A549 (cell line): ENCODE data around the gene ZHX3. TPM values are rescaled to one million over a fixed set of nuclear protein-coding genes. Genes with fewer than 3 reads are reported as not detected.

Experiments used
- ATAC-seq, 2 experiments: fragments of 200-7000 bp in 1 of 2; fragments of >200 bp in 1 of 2; cut with Nextera tagmentation in 1 of 2; cut with Tn5 transposase in 1 of 2; 3 replicates each; pipeline versions ENCODE4 v1.8.0 to v1.9.1; 2018 to 2020; ENCODE audit warnings: mild to moderate bottlenecking in 1 of 2, moderate library complexity in 1 of 2
- CTCF ChIA-PET: fragments of 300-600 bp; sonication (Branson Sonifier 250); formaldehyde crosslinking; extraction: SDS; loops from one replicate; lab custom pipeline; 2021; ENCODE audit warnings: antibody characterized with exemption, inconsistent platforms; lab: Yijun Ruan, JAX
- POLR2A ChIA-PET: fragments of 350-600 bp; formaldehyde crosslinking; extraction: SDS; loops from one replicate; lab custom pipeline; 2021; ENCODE audit warnings: antibody characterized with exemption, inconsistent platforms; lab: Yijun Ruan, JAX
- DNase-seq, 2 experiments: peaks; one replicate each; pipeline versions ENCODE4 v3.0.0 to v3.0.0-alpha.2; 2011 to 2016; ENCODE audit warnings: low read depth in 1 of 2, low spot score in 1 of 2
- FAIRE-seq: peaks from 2 replicates; lab custom pipeline; 2011; peaks lifted over from hg19 to GRCh38; lab: Jason Lieb, UNC
- H3K27ac ChIP-seq, 2 experiments: fragments of >200 bp; sonication (Bioruptor Twin); formaldehyde crosslinking; 3 replicates each; pipeline ENCODE4 v1.5.1; 2016 to 2017
- H3K4me1 ChIP-seq: fragments of >200 bp; sonication (Bioruptor Twin); formaldehyde crosslinking; 3 replicates; pipeline ENCODE4 v1.6.1; 2016
- H3K4me2 ChIP-seq: fragments of >200 bp; sonication (Bioruptor Twin); formaldehyde crosslinking; 3 replicates; pipeline ENCODE4 v1.6.1; 2016
- H3K4me3 ChIP-seq: fragments of >200 bp; sonication (Bioruptor Twin); formaldehyde crosslinking; 3 replicates; pipeline ENCODE4 v1.5.1; 2016
- H3K9me3 ChIP-seq: fragments of >200 bp; sonication (Bioruptor Twin); formaldehyde crosslinking; 3 replicates; pipeline ENCODE4 v1.6.1; 2016
- EHF ChIP-seq: fragments of 250-450 bp; sonication (Bioruptor Pico); IDR thresholded peaks from 2 replicates; pipeline ENCODE4 v1.5.0; 2020; ENCODE audit warnings: mild to moderate bottlenecking
- FOSL2 ChIP-seq, 2 experiments: fragments of 450-650 bp in 1 of 2; fragments of >200 bp in 1 of 2; sonication (Bioruptor Twin) in 1 of 2; formaldehyde crosslinking; IDR thresholded peaks; 2 replicates each; pipeline versions ENCODE4 v1.5.0 to v1.6.1; 2016 to 2020; ENCODE audit warnings: mild to moderate bottlenecking in 1 of 2, moderate library complexity in 1 of 2
- FOXS1 ChIP-seq: fragments of 250-450 bp; sonication (Bioruptor Pico); IDR thresholded peaks from 2 replicates; pipeline ENCODE4 v1.5.0; 2020; ENCODE audit warnings: mild to moderate bottlenecking, moderate library complexity
- HDAC2 ChIP-seq: fragments of 200-600 bp; sonication (generic); IDR thresholded peaks from 2 replicates; pipeline ENCODE4 v1.6.1; 2016
- HES2 ChIP-seq: fragments of >200 bp; sonication (Bioruptor Twin); formaldehyde crosslinking; IDR thresholded peaks from 2 replicates; pipeline ENCODE4 v1.6.1; 2016
- HEYL ChIP-seq: fragments of 250-450 bp; sonication (Bioruptor Pico); IDR thresholded peaks from 2 replicates; pipeline ENCODE4 v1.8.0; 2021; ENCODE audit warnings: mild to moderate bottlenecking, moderate library complexity
- HMGXB4 ChIP-seq: fragments of 250-450 bp; sonication (Bioruptor Pico); IDR thresholded peaks from 2 replicates; pipeline ENCODE4 v1.5.0; 2021; ENCODE audit warnings: mild to moderate bottlenecking, moderate library complexity, borderline replicate concordance
- HOXA7 ChIP-seq: fragments of 250-450 bp; sonication (Bioruptor Pico); IDR thresholded peaks from 2 replicates; pipeline ENCODE4 v1.5.0; 2020; ENCODE audit warnings: mild to moderate bottlenecking, moderate library complexity
- HOXB5 ChIP-seq: fragments of 250-450 bp; sonication (Bioruptor Pico); IDR thresholded peaks from 2 replicates; pipeline ENCODE4 v1.5.0; 2020; ENCODE audit warnings: mild to moderate bottlenecking, moderate library complexity
- JUN ChIP-seq, 2 experiments: fragments of >200 bp; sonication (Bioruptor Twin); formaldehyde crosslinking; IDR thresholded peaks; 2 replicates in 1 of 2; 3 replicates in 1 of 2; pipeline ENCODE4 v1.6.1; 2016 to 2017
- KDM5A ChIP-seq: fragments of 200-600 bp; sonication (generic); IDR thresholded peaks from 2 replicates; pipeline ENCODE4 v1.6.1; 2016; ENCODE audit warnings: antibody characterized with exemption, mild to moderate bottlenecking
- MAFK ChIP-seq: fragments of 450-650 bp; IDR thresholded peaks from 2 replicates; pipeline ENCODE4 v1.6.1; 2014; ENCODE audit not compliant: partially characterized antibody
- MAZ ChIP-seq: fragments of 150-350 bp; IDR thresholded peaks from 2 replicates; pipeline ENCODE4 v1.6.1; 2014; ENCODE audit warnings: antibody characterized with exemption, low read depth, low read length, borderline replicate concordance
- MYC ChIP-seq: IDR thresholded peaks from 2 replicates; pipeline ENCODE4 v1.6.1; 2012; ENCODE audit warnings: mild to moderate bottlenecking, inconsistent platforms, low read length, improper control_type of control experiment, borderline replicate concordance
- PBX3 ChIP-seq: IDR thresholded peaks from 2 replicates; pipeline ENCODE4 v1.6.1; 2012
- POLR2AphosphoS2 ChIP-seq: conservative IDR thresholded peaks from 2 replicates; pipeline ENCODE4 v1.6.1; 2012; ENCODE audit warnings: low read length, improper control_type of control experiment, inconsistent platforms
- RARB ChIP-seq: fragments of 250-450 bp; sonication (Bioruptor Pico); IDR thresholded peaks from 2 replicates; pipeline ENCODE4 v1.8.0; 2021; ENCODE audit warnings: mild to moderate bottlenecking, moderate library complexity
- RNF2 ChIP-seq: fragments of 200-600 bp; sonication (generic); IDR thresholded peaks from 2 replicates; pipeline ENCODE4 v1.6.1; 2016; ENCODE audit warnings: low read depth, mild to moderate bottlenecking, antibody characterized with exemption, moderate library complexity, borderline replicate concordance
- SMC3 ChIP-seq: fragments of >200 bp; sonication (Bioruptor Twin); formaldehyde crosslinking; IDR thresholded peaks from 3 replicates; pipeline ENCODE4 v1.6.1; 2018; ENCODE audit warnings: inconsistent platforms
- TFCP2L1 ChIP-seq: fragments of 250-450 bp; sonication (Bioruptor Pico); IDR thresholded peaks from 2 replicates; pipeline ENCODE4 v1.5.0; 2021; ENCODE audit warnings: mild to moderate bottlenecking
- ZNF302 ChIP-seq: fragments of 250-450 bp; sonication (Bioruptor Pico); IDR thresholded peaks from 2 replicates; pipeline ENCODE4 v1.9.0; 2021; ENCODE audit warnings: inconsistent platforms, mild to moderate bottlenecking, moderate library complexity
- ZSCAN20 ChIP-seq: fragments of 250-450 bp; sonication (Bioruptor Pico); IDR thresholded peaks from 2 replicates; pipeline ENCODE4 v1.8.0; 2022; ENCODE audit warnings: mild to moderate bottlenecking, moderate library complexity
- WGBS: methylation state at CpG from one replicate; pipeline ENCODE4 v1.1.6; 2017; ENCODE audit errors: missing lambda C conversion rate; 5-methylcytosine and 5-hydroxymethylcytosine counted together
- polyA plus RNA-seq, 4 experiments: library from polyadenylated mRNA; depleted of rRNA in 3 of 4; stranded (reverse); fragments of >200 nt; fragmentation: RNase III in 1 of 4; extraction: RNeasy Plus Mini Kit Qiagen cat#74134 plus additional on column Dnase treatment in 1 of 4; gene quantifications; 2 replicates in 3 of 4; 3 replicates in 1 of 4; pipeline ENCODE4 v1.2.3, GENCODE V29; 2011 to 2017
- TF ChIP-seq, protein P1 (sequence below): fragments of 250-450 bp; sonication (Bioruptor Pico); IDR thresholded peaks from 2 replicates; pipeline ENCODE4 v1.5.0; 2020; ENCODE audit warnings: low read depth, mild to moderate bottlenecking, moderate library complexity
- TF ChIP-seq, protein P2 (sequence below): IDR thresholded peaks from 2 replicates; pipeline ENCODE4 v1.6.1; 2012; ENCODE audit warnings: low read depth, borderline replicate concordance
- TF ChIP-seq, protein P3 (sequence below): fragments of 150-350 bp; IDR thresholded peaks from 2 replicates; pipeline ENCODE4 v1.6.1; 2014; ENCODE audit warnings: low read depth, mild to moderate bottlenecking, low read length

The ZHX3 gene
- polyA plus RNA-seq, 2 of the 4 experiments (the other 2 are of a cell fraction) = 3.6 to 4.1 TPM

DNA sequence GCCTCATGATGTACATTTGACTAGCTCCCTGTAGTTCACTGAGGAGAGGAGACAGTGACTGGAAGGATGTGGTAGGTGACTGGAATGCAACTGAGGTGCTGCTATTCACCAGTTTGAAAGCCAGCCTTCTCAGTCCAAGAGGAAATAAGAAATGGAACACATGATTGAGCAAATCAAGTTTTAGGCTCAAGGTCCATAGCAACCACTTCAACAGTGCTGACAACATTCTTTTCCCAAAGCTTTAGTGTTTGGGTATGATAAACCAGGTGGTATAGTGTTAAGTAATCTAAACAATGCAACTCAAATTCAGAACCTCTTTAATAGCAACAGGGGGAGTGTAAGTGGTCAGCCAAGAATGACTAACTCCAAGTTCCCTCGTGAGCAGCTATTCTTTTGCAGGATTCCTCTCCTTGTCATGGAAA lies 9.2 kb downstream of the ZHX3 start:
- FAIRE-seq (no peak), DNase-seq (no peak)
- H3K4me2 ChIP-seq = no peak overlapping the region
- no peak overlapping the region for H3K4me3 ChIP-seq
- TF ChIP-seq, protein P1, sequence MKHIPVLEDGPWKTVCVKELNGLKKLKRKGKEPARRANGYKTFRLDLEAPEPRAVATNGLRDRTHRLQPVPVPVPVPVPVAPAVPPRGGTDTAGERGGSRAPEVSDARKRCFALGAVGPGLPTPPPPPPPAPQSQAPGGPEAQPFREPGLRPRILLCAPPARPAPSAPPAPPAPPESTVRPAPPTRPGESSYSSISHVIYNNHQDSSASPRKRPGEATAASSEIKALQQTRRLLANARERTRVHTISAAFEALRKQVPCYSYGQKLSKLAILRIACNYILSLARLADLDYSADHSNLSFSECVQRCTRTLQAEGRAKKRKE = no peak
- no peak for TF ChIP-seq FOXS1 (CRISPR knock-in tag)
- TF ChIP-seq JUN (IDR thresholded peaks at IDR 0.05) = no peak
- TF ChIP-seq SMC3 = no peak
- no peak for TF ChIP-seq HOXA7
- TF ChIP-seq RNF2 = no peak
- TF ChIP-seq, all 56 proteins: peak for 0
- POLR2A ChIA-PET = no interaction called here
- H3K27ac ChIP-seq = no peak overlapping the region
- 28% methylated on average over 1 of the region's 1 CpG for WGBS
- ATAC-seq = peak in 1 of 2 experiments; percentile 43; a peak in 1 of 6 replicates
- CTCF ChIA-PET = interaction anchor here (1.2 to 1.5 kb wide), 2 partner anchors 10 to 135 kb away, joined by 3 read pairs; no protein-coding TSS in a partner anchor
- H3K4me1 ChIP-seq = no peaks in the 10 kb centered on the region
- no peaks in the 10 kb centered on the region for H3K9me3 ChIP-seq

DNA sequence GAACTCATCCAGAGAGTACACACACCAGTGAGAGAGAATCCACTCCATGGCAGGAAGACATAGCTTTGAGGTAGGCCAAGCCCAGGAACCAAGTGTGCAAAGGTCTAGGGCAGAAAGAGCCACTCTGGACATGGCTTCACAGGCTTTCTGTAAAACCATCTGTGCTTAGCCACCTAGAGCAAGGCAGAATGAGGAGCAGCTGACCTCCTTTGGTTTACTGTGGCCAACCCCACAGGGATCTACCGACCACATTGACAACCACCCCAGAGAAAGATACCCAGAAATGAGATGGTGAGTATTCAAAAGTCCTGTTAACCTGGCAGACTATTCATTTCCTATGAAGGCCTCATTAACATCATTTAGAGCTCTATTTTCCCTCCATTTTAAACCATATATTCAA lies 10.5 kb downstream of the ZHX3 start:
- no peak for TF ChIP-seq POLR2AphosphoS2
- no peak for TF ChIP-seq ZSCAN20
- no peak for TF ChIP-seq MYC
- TF ChIP-seq EHF (CRISPR knock-in tag) = no peak
- no peak for TF ChIP-seq HEYL (CRISPR knock-in tag)
- TF ChIP-seq FOSL2 (IDR thresholded peaks at IDR 0.05) = no peak
- TF ChIP-seq FOSL2 (CRISPR knock-in tag; IDR thresholded peaks at IDR 0.05) = no peak
- TF ChIP-seq, protein P2, sequence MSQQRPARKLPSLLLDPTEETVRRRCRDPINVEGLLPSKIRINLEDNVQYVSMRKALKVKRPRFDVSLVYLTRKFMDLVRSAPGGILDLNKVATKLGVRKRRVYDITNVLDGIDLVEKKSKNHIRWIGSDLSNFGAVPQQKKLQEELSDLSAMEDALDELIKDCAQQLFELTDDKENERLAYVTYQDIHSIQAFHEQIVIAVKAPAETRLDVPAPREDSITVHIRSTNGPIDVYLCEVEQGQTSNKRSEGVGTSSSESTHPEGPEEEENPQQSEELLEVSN = no peak
- no peak for TF ChIP-seq KDM5A
- TF ChIP-seq RARB = no peak
- TF ChIP-seq MAZ = no peak
- TF ChIP-seq HES2 = no peak
- no peak for TF ChIP-seq HMGXB4 (CRISPR knock-in tag)
- no peak for TF ChIP-seq ZNF302 (CRISPR knock-in tag)
- TF ChIP-seq HOXB5 (CRISPR knock-in tag) = no peak
- TF ChIP-seq MAFK = no peak
- TF ChIP-seq, protein P3, sequence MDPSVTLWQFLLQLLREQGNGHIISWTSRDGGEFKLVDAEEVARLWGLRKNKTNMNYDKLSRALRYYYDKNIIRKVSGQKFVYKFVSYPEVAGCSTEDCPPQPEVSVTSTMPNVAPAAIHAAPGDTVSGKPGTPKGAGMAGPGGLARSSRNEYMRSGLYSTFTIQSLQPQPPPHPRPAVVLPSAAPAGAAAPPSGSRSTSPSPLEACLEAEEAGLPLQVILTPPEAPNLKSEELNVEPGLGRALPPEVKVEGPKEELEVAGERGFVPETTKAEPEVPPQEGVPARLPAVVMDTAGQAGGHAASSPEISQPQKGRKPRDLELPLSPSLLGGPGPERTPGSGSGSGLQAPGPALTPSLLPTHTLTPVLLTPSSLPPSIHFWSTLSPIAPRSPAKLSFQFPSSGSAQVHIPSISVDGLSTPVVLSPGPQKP = no peak
- TF ChIP-seq HOXA7 = no peak
- no peak for TF ChIP-seq HDAC2
- no peak for TF ChIP-seq TFCP2L1 (CRISPR knock-in tag)
- TF ChIP-seq PBX3 = no peak
- ChIA-PET CTCF (interaction anchor here (1.2 to 1.6 kb wide), 2 partner anchors 11 to 33 kb away, joined by 3 read pairs; partner anchors contain the start of gene LPIN3), POLR2A (no interaction called here)
- FAIRE-seq (no peak), ATAC-seq (no peak), DNase-seq (no peak)
- WGBS = 91% methylated on average over 1 of the region's 1 CpG
- Histone ChIP-seq H3K4me2 (no peak overlapping the region), H3K9me3 (no peaks in the 10 kb centered on the region), H3K4me3 (no peak overlapping the region), H3K4me1 (no peaks in the 10 kb centered on the region), H3K27ac (no peak overlapping the region)
